Esophagus squamous epithelium (tissue), 4 donors: ENCODE data around the gene MRPL37.

ENCODE experiments used
- POLR2A ChIP-seq, 4 donors: fragments of 450-650 bp; IDR thresholded peaks; one replicate each; pipeline ENCODE4 v1.6.1; 2017; ENCODE audit warnings: antibody characterized with exemption in 4 of 4, mild to moderate bottlenecking in 4 of 4, moderate library complexity in 3 of 4
- TF ChIP-seq, protein P1 (sequence below), 6 experiments: fragments of 450-650 bp in 4 of 6; fragments of 200-600 bp in 2 of 6; sonication (generic) in 2 of 6; IDR thresholded peaks; one replicate each; pipeline ENCODE4 v1.5.1; 2016 to 2019; ENCODE audit warnings: antibody characterized with exemption in 6 of 6, mild to moderate bottlenecking in 4 of 6, moderate library complexity in 4 of 6

GRCh38 chr1:54161495-54162168 is 38.3 kb upstream of the MRPL37 start:
- TF ChIP-seq, protein P1, sequence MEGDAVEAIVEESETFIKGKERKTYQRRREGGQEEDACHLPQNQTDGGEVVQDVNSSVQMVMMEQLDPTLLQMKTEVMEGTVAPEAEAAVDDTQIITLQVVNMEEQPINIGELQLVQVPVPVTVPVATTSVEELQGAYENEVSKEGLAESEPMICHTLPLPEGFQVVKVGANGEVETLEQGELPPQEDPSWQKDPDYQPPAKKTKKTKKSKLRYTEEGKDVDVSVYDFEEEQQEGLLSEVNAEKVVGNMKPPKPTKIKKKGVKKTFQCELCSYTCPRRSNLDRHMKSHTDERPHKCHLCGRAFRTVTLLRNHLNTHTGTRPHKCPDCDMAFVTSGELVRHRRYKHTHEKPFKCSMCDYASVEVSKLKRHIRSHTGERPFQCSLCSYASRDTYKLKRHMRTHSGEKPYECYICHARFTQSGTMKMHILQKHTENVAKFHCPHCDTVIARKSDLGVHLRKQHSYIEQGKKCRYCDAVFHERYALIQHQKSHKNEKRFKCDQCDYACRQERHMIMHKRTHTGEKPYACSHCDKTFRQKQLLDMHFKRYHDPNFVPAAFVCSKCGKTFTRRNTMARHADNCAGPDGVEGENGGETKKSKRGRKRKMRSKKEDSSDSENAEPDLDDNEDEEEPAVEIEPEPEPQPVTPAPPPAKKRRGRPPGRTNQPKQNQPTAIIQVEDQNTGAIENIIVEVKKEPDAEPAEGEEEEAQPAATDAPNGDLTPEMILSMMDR (IDR thresholded peaks at IDR 0.05) = no peak
- no peak for TF ChIP-seq POLR2A (IDR thresholded peaks at IDR 0.05)
